CD4-positive, alpha-beta T cell (primary cell): ENCODE results near the gene CDC20. TPM values are rescaled to one million over a fixed set of nuclear protein-coding genes. Genes with fewer than 3 reads are reported as not detected.

ENCODE experiments used
- ATAC-seq: fragments of 200-7000 bp; cut with Tn5 transposase; one replicate; pipeline ENCODE4 v1.10.0; 2022; ENCODE audit warnings: mild to moderate bottlenecking; ENCODE audit not compliant: poor library complexity
- CTCF ChIA-PET: fragments of 350-600 bp; sonication (Branson Sonifier 250); formaldehyde crosslinking; loops from one replicate; lab custom pipeline; 2021; ENCODE audit warnings: antibody characterized with exemption, inconsistent platforms; lab: Charles Lee
- POLR2A ChIA-PET: fragments of 350-600 bp; sonication (Branson Sonifier 250); formaldehyde crosslinking; loops from one replicate; lab custom pipeline; 2021; ENCODE audit warnings: antibody characterized with exemption, inconsistent platforms; lab: Charles Lee
- DNase-seq, 14 experiments: peaks; one replicate each; pipeline ENCODE4 v3.0.0-alpha.2; 2013 to 2020; ENCODE audit warnings: mixed read lengths in 2 of 14
- H3K27ac ChIP-seq, 2 donors: one replicate each; pipeline versions ENCODE4 v1.5.1 to v1.7.0; 2013; ENCODE audit warnings: low read length in 2 of 2, low read depth in 1 of 2, mild to moderate bottlenecking in 1 of 2
- H3K27me3 ChIP-seq, 2 experiments: 1 replicate in 1 of 2; 2 replicates in 1 of 2; pipeline versions ENCODE4 v1.6.1 to v1.7.0; 2013; ENCODE audit warnings: low read length in 2 of 2, control low read depth in 1 of 2, mild to moderate bottlenecking in 1 of 2, moderate library complexity in 1 of 2; ENCODE audit not compliant: insufficient read depth in 2 of 2, control insufficient read depth in 1 of 2
- H3K36me3 ChIP-seq: one replicate; pipeline ENCODE4 v1.6.1; 2013; ENCODE audit warnings: low read length, control low read depth; ENCODE audit not compliant: insufficient read depth
- H3K4me1 ChIP-seq: one replicate; pipeline ENCODE4 v1.6.1; 2013; ENCODE audit warnings: low read length, control low read depth; ENCODE audit not compliant: insufficient read depth
- H3K4me3 ChIP-seq: one replicate; pipeline ENCODE4 v1.5.1; 2013; ENCODE audit warnings: mild to moderate bottlenecking, low read length, moderate library complexity
- H3K9me3 ChIP-seq, 2 experiments: 1 replicate in 1 of 2; 2 replicates in 1 of 2; pipeline versions ENCODE4 v1.6.1 to v1.7.0; 2013; ENCODE audit warnings: low read length in 2 of 2, mild to moderate bottlenecking in 2 of 2, control low read depth in 1 of 2, moderate library complexity in 1 of 2; ENCODE audit not compliant: control insufficient read depth in 1 of 2, insufficient read depth in 1 of 2
- H3K27ac Mint-ChIP-seq: one replicate; pipeline ENCODE4 v1.8.0; 2020; ENCODE audit warnings: mixed read lengths
- H3K27me3 Mint-ChIP-seq: one replicate; pipeline ENCODE4 v1.8.0; 2021; ENCODE audit warnings: mixed read lengths
- H3K36me3 Mint-ChIP-seq: one replicate; pipeline ENCODE4 v1.8.0; 2021; ENCODE audit warnings: low read depth, mixed read lengths
- H3K4me1 Mint-ChIP-seq: one replicate; pipeline ENCODE4 v1.8.0; 2021; ENCODE audit warnings: low read depth, mixed read lengths
- H3K4me3 Mint-ChIP-seq: one replicate; pipeline ENCODE4 v1.8.0; 2020; ENCODE audit warnings: mild to moderate bottlenecking, mixed read lengths
- H3K9me3 Mint-ChIP-seq: one replicate; pipeline ENCODE4 v1.8.0; 2020; ENCODE audit warnings: mixed read lengths
- CTCF ChIP-seq: fragments of 200-600 bp; IDR thresholded peaks from one replicate; pipeline ENCODE4 v1.8.0; 2022; ENCODE audit warnings: antibody characterized with exemption, mild to moderate bottlenecking
- intact Hi-C, 2 experiments: fragments of 100-400 bp; cut with DNase I in 1 of 2; cut with micrococcal nuclease in 1 of 2; formaldehyde crosslinking; loops; one replicate each; pipeline versions ENCODE4 v1.15.1 to v1.9.0; 2023 to 2025; cut with DNase I, micrococcal nuclease
- total RNA-seq, 174 experiments: library from RNA in 2 of 174; stranded (reverse) in 2 of 174; gene quantifications; one replicate each; pipeline ENCODE4 v1.2.3 and lab custom pipeline; 2021 to 2026

The CDC20 gene
- total RNA-seq, 2 experiments from 2014 or later: 1.1 to 1.8 TPM

- no peaks in the 10 kb centered on the region for H3K27me3 Mint-ChIP-seq
- H3K27ac Mint-ChIP-seq: peak overlapping the region; percentile 42
- Histone ChIP-seq H3K36me3 (no peaks in the 10 kb centered on the region), H3K27ac (no peak overlapping the region), H3K4me3 (no peak overlapping the region), H3K9me3 (no peaks in the 10 kb centered on the region), H3K4me1 (peaks cover 19% of the 10 kb centered on the region), H3K27me3 (no peaks in the 10 kb centered on the region)
- peaks cover 5% of the 10 kb centered on the region for H3K36me3 Mint-ChIP-seq
- POLR2A ChIA-PET: no interaction called here
- ATAC-seq (no peak), DNase-seq (no peak)
- intact Hi-C loops: loop anchor here in 1 of 2 experiments (10.0 kb wide), 3 partner anchors 510 to 620 kb away; partner anchors contain the start of genes ATP6V0B, B4GALT2, C1orf50 and DPH2
- no peaks in the 10 kb centered on the region for H3K9me3 Mint-ChIP-seq
- H3K4me3 Mint-ChIP-seq: no peak overlapping the region
- TF ChIP-seq CTCF: no peak
- H3K4me1 Mint-ChIP-seq: peaks cover 28% of the 10 kb centered on the region
- CTCF ChIA-PET: no interaction called here
These were observed 4.3 kb upstream of the CDC20 start for GRCh38 chr1:43354471-43354870.

- no peak for TF ChIP-seq CTCF
- H3K36me3 Mint-ChIP-seq: peaks cover 5% of the 10 kb centered on the region
- H3K4me1 ChIP-seq: peaks cover 15% of the 10 kb centered on the region
- no peaks in the 10 kb centered on the region for H3K27me3 Mint-ChIP-seq
- no peak overlapping the region for H3K27ac Mint-ChIP-seq
- ATAC-seq (no peak), DNase-seq (no peak)
- H3K9me3 ChIP-seq: no peaks in the 10 kb centered on the region
- H3K36me3 ChIP-seq: no peaks in the 10 kb centered on the region
- H3K4me3 ChIP-seq: no peak overlapping the region
- H3K27me3 ChIP-seq: no peaks in the 10 kb centered on the region
- POLR2A ChIA-PET: no interaction called here
- no peak overlapping the region for H3K4me3 Mint-ChIP-seq
- H3K27ac ChIP-seq: no peak overlapping the region
- H3K4me1 Mint-ChIP-seq: peaks cover 28% of the 10 kb centered on the region
- no peaks in the 10 kb centered on the region for H3K9me3 Mint-ChIP-seq
- CTCF ChIA-PET: no interaction called here
- intact Hi-C loops: loop anchor here in 1 of 2 experiments (5.0 to 10.0 kb wide), 5 partner anchors 183 to 620 kb away; partner anchors contain the start of genes ATP6V0B, B4GALT2, C1orf50 and CFAP57
These were observed 3.8 kb upstream of the CDC20 start for GRCh38 chr1:43354936-43355335.

GRCh38 chr1:43357251-43357650 is 1.5 kb upstream of the CDC20 start:
- Mint-ChIP-seq H3K4me3 (peak overlapping the region; percentile 46), H3K9me3 (no peaks in the 10 kb centered on the region), H3K27me3 (no peaks in the 10 kb centered on the region), H3K36me3 (peaks cover 11% of the 10 kb centered on the region), H3K27ac (no peak overlapping the region), H3K4me1 (peaks cover 26% of the 10 kb centered on the region)
- H3K36me3 ChIP-seq: peaks cover 10% of the 10 kb centered on the region
- TF ChIP-seq CTCF: no peak
- ChIA-PET POLR2A (interaction anchor here (1.4 to 2.6 kb wide), 3 partner anchors 9 to 105 kb away, joined by 3 to 21 read pairs (median 14); partner anchors contain the start of gene ELOVL1), CTCF (interaction anchor here (0.9 kb wide), 1 partner anchor 11 kb away, joined by 3 read pairs; no protein-coding TSS in a partner anchor)
- intact Hi-C loops: loop anchor here in 1 of 2 experiments (5.0 to 10.0 kb wide), 5 partner anchors 185 to 618 kb away; partner anchors contain the start of genes ATP6V0B, B4GALT2, C1orf50 and CFAP57
- H3K4me3 ChIP-seq: no peak overlapping the region
- H3K27me3 ChIP-seq: no peaks in the 10 kb centered on the region
- H3K9me3 ChIP-seq: no peaks in the 10 kb centered on the region
- H3K4me1 ChIP-seq: peaks cover 15% of the 10 kb centered on the region
- DNase-seq: no peak
- no peak for ATAC-seq
- H3K27ac ChIP-seq: no peak overlapping the region
